Activated T-cell treated with anti-CD3 and anti-CD28 coated beads, Interleukin-2, amount 50 U/mL, for 4 hours (primary cell): ENCODE data around the gene ITGB5. TPM values are rescaled to one million over a fixed set of nuclear protein-coding genes. Genes with fewer than 3 reads are reported as not detected.

Source experiments
- ATAC-seq, 2 donors: fragments of 200-7000 bp; cut with Tn5 transposase; one replicate each; pipeline ENCODE4 v1.10.0; 2021
- DNase-seq: peaks from one replicate; pipeline ENCODE4 v3.0.0-alpha.2; 2020
- H3K27me3 Mint-ChIP-seq: one replicate; pipeline ENCODE4 v1.8.0; 2021; ENCODE audit warnings: low read depth, mixed read lengths
- H3K36me3 Mint-ChIP-seq: one replicate; pipeline ENCODE4 v1.8.0; 2022; ENCODE audit warnings: mixed read lengths; ENCODE audit not compliant: insufficient read depth
- H3K4me1 Mint-ChIP-seq: one replicate; pipeline ENCODE4 v1.8.0; 2021; ENCODE audit warnings: low read depth, mixed read lengths
- H3K4me3 Mint-ChIP-seq: one replicate; pipeline ENCODE4 v1.8.0; 2021; ENCODE audit warnings: mild to moderate bottlenecking, moderate library complexity, mixed read lengths
- H3K9me3 Mint-ChIP-seq: one replicate; pipeline ENCODE4 v1.8.0; 2021; ENCODE audit warnings: mixed read lengths
- total RNA-seq, 3 donors: library from RNA; stranded (reverse); gene quantifications; one replicate each; pipeline ENCODE4 v1.2.1, GENCODE V29; 2021

The ITGB5 gene
- total RNA-seq, 3 donors from 2014 or later: 0.71 to 0.87 (median 0.71) TPM

- Mint-ChIP-seq H3K4me3 (no peak overlapping the region), H3K4me1 (no peaks in the 10 kb centered on the region)
- ATAC-seq: no peak
These were observed 44.1 kb downstream of the ITGB5 start for GRCh38 chr3:124843047-124843446.

GRCh38 chr3:124841517-124841916 lies 45.6 kb downstream of the ITGB5 start:
- DNase-seq (no peak), ATAC-seq (no peak)
- H3K4me3 Mint-ChIP-seq: no peak overlapping the region
- no peaks in the 10 kb centered on the region for H3K36me3 Mint-ChIP-seq
- H3K4me1 Mint-ChIP-seq: peaks cover 6% of the 10 kb centered on the region
- peaks cover 9% of the 10 kb centered on the region for H3K27me3 Mint-ChIP-seq
- no peaks in the 10 kb centered on the region for H3K9me3 Mint-ChIP-seq

More at GRCh38 chr3:124843047-124843446, 44.1 kb downstream of the ITGB5 start:
- Mint-ChIP-seq H3K27me3 (peaks cover 1% of the 10 kb centered on the region), H3K36me3 (no peaks in the 10 kb centered on the region), H3K9me3 (no peaks in the 10 kb centered on the region)
- no peak for DNase-seq

- peaks cover 12% of the 10 kb centered on the region for H3K4me1 Mint-ChIP-seq
- no peaks in the 10 kb centered on the region for H3K36me3 Mint-ChIP-seq
- ATAC-seq: no peak
- no peak overlapping the region for H3K4me3 Mint-ChIP-seq
- no peak for DNase-seq
- H3K9me3 Mint-ChIP-seq: no peaks in the 10 kb centered on the region
- H3K27me3 Mint-ChIP-seq: peaks cover 9% of the 10 kb centered on the region
These were observed 46.8 kb downstream of the ITGB5 start for GRCh38 chr3:124840331-124840730.

- Mint-ChIP-seq H3K9me3 (no peaks in the 10 kb centered on the region), H3K27me3 (peaks cover 9% of the 10 kb centered on the region), H3K4me1 (peaks cover 16% of the 10 kb centered on the region), H3K36me3 (no peaks in the 10 kb centered on the region), H3K4me3 (no peak overlapping the region)
- DNase-seq (no peak), ATAC-seq (no peak)
These were observed 47.3 kb downstream of the ITGB5 start for GRCh38 chr3:124839896-124840295.

GRCh38 chr3:124838963-124839362 lies 48.2 kb downstream of the ITGB5 start:
- no peak for ATAC-seq
- H3K4me3 Mint-ChIP-seq: no peak overlapping the region
- no peaks in the 10 kb centered on the region for H3K9me3 Mint-ChIP-seq
- H3K27me3 Mint-ChIP-seq: peaks cover 11% of the 10 kb centered on the region
- H3K36me3 Mint-ChIP-seq: no peaks in the 10 kb centered on the region
- DNase-seq: no peak
- H3K4me1 Mint-ChIP-seq: peaks cover 22% of the 10 kb centered on the region

GRCh38 chr3:124837730-124838186 lies 49.4 kb downstream of the ITGB5 start:
- Mint-ChIP-seq H3K4me3 (no peak overlapping the region), H3K4me1 (peaks cover 25% of the 10 kb centered on the region), H3K36me3 (no peaks in the 10 kb centered on the region), H3K27me3 (peaks cover 11% of the 10 kb centered on the region), H3K9me3 (no peaks in the 10 kb centered on the region)
- no peak for ATAC-seq
- no peak for DNase-seq

GRCh38 chr3:124837065-124837464 lies 50.1 kb downstream of the ITGB5 start:
- H3K4me3 Mint-ChIP-seq: no peak overlapping the region
- H3K27me3 Mint-ChIP-seq: peaks cover 10% of the 10 kb centered on the region
- no peaks in the 10 kb centered on the region for H3K36me3 Mint-ChIP-seq
- ATAC-seq: no peak
- peaks cover 25% of the 10 kb centered on the region for H3K4me1 Mint-ChIP-seq
- DNase-seq: no peak
- no peaks in the 10 kb centered on the region for H3K9me3 Mint-ChIP-seq

- no peak for ATAC-seq
- Mint-ChIP-seq H3K4me1 (peaks cover 25% of the 10 kb centered on the region), H3K36me3 (no peaks in the 10 kb centered on the region), H3K9me3 (no peaks in the 10 kb centered on the region), H3K27me3 (peaks cover 10% of the 10 kb centered on the region), H3K4me3 (no peak overlapping the region)
- no peak for DNase-seq
These were observed 50.7 kb downstream of the ITGB5 start for GRCh38 chr3:124836448-124836847.

- Mint-ChIP-seq H3K4me3 (peak overlapping the region; percentile 72), H3K36me3 (no peaks in the 10 kb centered on the region), H3K27me3 (peaks cover 10% of the 10 kb centered on the region), H3K9me3 (no peaks in the 10 kb centered on the region), H3K4me1 (peaks cover 25% of the 10 kb centered on the region)
- ATAC-seq (peak; percentile 94 to 96), DNase-seq (peak; percentile 31)
These were observed 52.1 kb downstream of the ITGB5 start for GRCh38 chr3:124834723-124835718.

GRCh38 chr3:124833710-124834332 lies 53.3 kb downstream of the ITGB5 start:
- Mint-ChIP-seq H3K4me1 (peaks cover 25% of the 10 kb centered on the region), H3K9me3 (no peaks in the 10 kb centered on the region), H3K36me3 (no peaks in the 10 kb centered on the region), H3K4me3 (no peak overlapping the region), H3K27me3 (peaks cover 13% of the 10 kb centered on the region)
- no peak for ATAC-seq
- no peak for DNase-seq

- Mint-ChIP-seq H3K9me3 (no peaks in the 10 kb centered on the region), H3K27me3 (peaks cover 13% of the 10 kb centered on the region), H3K4me1 (peaks cover 25% of the 10 kb centered on the region), H3K4me3 (no peak overlapping the region), H3K36me3 (no peaks in the 10 kb centered on the region)
- no peak for ATAC-seq
- no peak for DNase-seq
These were observed 54.1 kb downstream of the ITGB5 start for GRCh38 chr3:124832782-124833709.

- Mint-ChIP-seq H3K4me3 (no peak overlapping the region), H3K4me1 (peaks cover 21% of the 10 kb centered on the region), H3K27me3 (peaks cover 6% of the 10 kb centered on the region), H3K9me3 (no peaks in the 10 kb centered on the region), H3K36me3 (no peaks in the 10 kb centered on the region)
- DNase-seq (no peak), ATAC-seq (no peak)
These were observed 55.5 kb downstream of the ITGB5 start for GRCh38 chr3:124831628-124832199.

- Mint-ChIP-seq H3K36me3 (no peaks in the 10 kb centered on the region), H3K4me1 (peaks cover 9% of the 10 kb centered on the region), H3K27me3 (peaks cover 6% of the 10 kb centered on the region), H3K9me3 (no peaks in the 10 kb centered on the region), H3K4me3 (no peak overlapping the region)
- DNase-seq: no peak
- no peak for ATAC-seq
These were observed 57.2 kb downstream of the ITGB5 start for GRCh38 chr3:124829819-124830554.
